ENCODE measurements around the gene RINT1.
"Not testable (repeated sequence)": the region's sequence is repeated elsewhere in the genome, so short reads cannot be mapped to it uniquely, and the experiment has no call there.

The RINT1 gene

DNA sequence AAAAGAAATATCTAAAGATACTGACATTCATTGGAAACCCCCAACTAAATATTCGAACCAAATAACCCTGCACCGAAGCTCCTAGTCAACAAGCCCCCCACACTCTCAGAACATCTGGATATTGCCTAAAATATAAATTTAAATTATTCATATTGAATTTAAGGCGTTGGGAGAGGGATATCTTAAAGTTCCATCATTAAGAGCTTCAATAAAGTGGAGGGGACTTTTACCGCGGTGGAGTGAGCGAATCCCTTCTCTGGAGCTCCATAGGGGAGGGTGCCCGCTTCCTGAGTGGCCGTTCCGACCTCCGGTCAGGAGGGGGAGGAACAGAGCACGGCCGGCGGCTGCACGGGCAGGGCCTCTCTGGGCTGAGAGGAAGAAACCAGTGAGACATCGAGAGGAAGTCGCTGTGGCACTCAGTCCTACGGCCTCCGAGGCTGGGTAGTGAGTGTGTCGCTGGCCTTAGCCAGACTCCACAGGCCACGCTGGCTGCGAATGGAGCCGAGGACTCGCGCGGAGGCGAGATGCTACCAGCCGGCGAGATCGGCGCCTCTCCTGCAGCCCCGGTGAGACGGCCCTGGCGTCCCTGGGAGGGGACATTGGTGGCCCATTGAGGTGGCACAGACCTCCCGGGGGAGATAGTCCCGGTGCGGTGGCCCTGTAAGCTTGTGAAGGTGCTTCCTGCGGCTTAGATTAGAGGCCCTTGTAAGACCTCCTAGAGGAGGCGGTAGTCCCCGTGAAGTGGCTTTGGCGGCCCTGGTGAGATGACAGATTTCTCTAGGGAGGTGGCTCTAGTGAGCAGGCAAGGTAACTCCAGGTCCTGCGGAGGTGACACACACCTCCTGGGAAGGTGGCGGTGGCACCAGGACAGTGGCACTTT is at the start of gene RINT1:
TSS of gene RINT1 (plus strand) at position 410 of the 880 bp plus-strand sequence. CDS start at position 525, 115 bp downstream.
- DNase-seq = peak; percentile 94

DNA sequence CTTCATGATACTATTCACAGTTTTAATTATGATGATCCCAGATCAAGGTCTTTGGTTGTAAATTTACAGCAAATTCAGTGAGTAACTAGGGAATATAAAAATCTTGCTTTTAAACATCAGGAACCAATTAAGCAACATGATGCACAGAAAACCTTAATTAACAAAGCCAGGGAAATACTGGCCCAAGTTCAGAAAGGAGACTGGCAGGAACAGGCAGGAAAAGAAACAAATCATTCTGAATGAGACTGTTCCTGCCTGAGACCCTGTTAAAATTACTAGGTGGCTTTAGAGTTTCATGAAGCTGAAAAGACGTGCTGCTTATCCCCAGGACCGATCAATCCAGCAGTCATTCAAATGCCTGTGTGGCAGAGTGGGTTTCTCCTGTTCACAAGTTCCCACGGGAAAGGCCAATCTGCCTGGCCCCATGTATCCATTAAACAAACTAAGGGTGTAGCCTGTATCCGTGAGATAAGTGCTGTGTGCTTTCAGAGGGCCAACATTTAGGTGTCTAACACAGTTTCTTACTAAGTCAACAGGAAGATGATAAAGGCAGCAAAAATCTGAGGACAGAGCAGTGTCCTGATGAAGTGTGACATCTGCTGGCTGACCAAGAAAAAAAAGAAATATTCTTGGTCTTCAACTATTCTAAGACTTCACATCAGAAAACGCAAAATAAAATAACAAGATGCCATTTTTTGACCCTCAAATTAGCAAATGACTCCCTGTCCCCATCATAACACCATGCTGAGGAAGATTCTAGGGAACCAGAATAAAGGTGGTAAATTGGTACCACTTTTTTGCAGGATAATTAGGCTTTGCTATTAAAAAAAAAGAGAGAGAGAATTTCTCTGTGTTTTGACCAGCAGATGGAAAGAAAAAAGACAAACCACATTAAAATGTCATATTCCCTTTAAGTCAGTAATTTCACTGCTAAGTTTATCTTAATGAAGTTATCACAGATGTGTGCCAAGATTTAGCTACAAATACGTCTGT is 44.1 kb upstream of the RINT1 start:
- no peak for DNase-seq

DNA sequence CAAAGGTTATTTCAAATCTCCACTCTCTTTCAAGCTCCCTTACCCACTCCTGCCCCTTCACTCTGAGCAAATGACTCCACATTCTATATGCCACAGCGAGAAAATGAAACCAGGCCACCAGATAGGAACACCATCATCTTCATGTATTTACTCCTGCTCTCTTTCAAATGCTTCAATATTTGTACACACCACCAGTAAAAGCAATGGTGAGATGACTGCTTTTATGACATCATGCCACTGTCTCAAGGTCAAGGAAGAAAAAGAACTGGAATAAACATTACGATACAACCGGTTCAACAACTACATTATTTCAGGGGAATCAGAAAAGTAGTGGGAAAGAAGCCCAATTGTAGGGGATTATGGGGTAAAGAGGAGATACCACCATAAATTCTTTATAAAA is 42.6 kb upstream of the RINT1 start:
- DNase-seq = no peak

DNA sequence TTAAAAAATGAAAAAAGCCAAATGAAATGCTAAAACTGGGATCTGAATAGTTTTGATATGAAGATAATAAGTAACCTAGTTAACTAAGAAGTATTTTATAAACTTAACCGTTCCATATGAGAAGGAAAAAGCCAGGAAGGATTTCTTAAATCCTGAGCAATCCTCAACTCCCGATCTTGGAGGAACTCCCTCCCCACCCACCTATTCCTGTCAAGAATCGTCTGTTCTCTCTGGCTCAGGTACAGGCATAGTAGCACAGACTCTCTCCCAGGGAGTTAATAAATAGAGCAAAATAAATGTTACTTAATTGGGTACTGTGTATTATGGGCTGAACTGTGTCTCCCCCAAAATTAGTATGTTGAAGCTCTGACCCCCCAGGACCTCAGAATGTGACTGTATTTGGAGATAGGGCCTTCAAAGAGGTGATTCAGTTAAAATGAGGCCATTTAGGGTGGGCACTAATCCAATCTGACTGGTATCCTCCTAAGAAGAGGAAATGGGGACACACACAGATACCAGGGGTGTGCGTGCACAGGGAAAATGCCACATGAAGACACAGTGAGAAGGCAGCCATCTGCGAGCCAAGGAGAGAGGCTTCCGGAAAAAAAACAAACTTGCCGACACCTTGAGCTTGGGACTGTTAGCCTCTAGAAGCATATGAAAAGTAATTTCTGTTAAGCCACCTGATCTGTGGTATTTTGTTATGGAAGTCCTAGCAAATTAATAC is 38.6 kb upstream of the RINT1 start:
- no peak for DNase-seq

- no peak for DNase-seq
Measured at GRCh38 chr7:105493923-105494315, 38.1 kb upstream of the RINT1 start.

- DNase-seq = no peak
Measured at GRCh38 chr7:105496521-105496920, 35.5 kb upstream of the RINT1 start.

DNA sequence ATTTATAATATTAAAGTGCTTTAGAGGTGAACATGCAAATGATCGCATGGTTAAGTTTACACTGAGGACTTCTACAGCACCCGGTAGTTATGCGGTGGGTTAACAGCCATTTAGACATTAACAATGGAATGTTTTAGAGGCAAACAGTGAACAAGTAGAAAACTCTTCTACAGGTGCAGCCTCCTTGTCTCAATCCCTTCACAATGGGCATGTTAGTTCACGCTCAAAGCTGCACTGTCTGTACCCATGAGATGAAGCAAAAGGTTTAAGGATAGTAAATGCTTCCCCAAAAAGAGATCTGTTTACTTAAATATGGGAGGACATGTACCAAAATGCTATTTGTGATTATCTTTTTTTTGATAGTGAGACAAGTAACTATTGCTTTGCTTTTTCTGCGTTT is 35.0 kb upstream of the RINT1 start:
- DNase-seq = no peak

DNA sequence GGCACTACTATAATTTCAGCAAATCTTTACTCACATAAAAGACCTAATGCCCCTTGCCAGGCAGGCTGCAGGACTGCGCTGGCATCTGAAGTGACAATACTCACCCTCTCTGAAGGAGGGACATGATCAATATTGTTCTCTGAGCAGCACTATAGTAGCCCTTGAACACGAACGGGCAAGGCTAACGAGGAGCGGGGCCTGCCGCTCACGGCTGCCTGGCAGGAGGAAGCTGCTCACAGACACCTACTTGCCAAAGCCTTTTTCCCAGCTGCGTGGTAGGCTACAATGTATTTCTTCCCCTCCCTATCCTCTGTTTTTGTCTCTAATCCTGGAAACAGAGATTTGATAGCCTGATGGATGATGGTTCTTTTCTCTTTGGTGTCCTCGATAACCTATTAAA is 29.8 kb upstream of the RINT1 start:
- no peak for DNase-seq

- no peak for DNase-seq
Measured at GRCh38 chr7:105512415-105512814, 19.6 kb upstream of the RINT1 start.

- no peak for DNase-seq
Measured at GRCh38 chr7:105512926-105513526, 19.0 kb upstream of the RINT1 start.

- DNase-seq = not testable (repeated sequence)
Measured at GRCh38 chr7:105515610-105516009, 16.4 kb upstream of the RINT1 start.

DNA sequence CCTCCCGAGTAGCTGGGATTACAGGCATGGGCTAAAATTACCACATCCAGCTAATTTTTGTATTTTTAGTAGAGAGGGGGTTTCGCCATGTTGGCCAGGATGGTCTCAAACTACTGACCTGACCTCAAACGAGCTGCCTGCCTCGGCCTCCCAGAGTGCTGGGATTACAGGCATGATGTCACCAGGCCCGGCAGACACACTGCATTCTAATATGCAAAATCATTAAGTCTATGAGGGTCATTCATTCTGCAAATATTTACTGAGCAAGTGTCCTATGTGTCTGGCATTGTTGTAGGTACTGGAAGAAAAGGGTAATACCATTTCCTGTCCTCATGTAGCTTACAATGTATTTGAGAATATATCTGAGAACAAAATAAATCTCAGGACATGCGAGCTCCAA is 12.6 kb upstream of the RINT1 start:
- no peak for DNase-seq

GRCh38 chr7:105520620-105521019 is 11.4 kb upstream of the RINT1 start:
- DNase-seq = not testable (repeated sequence)

- DNase-seq = peak; percentile 69
Measured at GRCh38 chr7:105521027-105521716, 10.8 kb upstream of the RINT1 start.

DNA sequence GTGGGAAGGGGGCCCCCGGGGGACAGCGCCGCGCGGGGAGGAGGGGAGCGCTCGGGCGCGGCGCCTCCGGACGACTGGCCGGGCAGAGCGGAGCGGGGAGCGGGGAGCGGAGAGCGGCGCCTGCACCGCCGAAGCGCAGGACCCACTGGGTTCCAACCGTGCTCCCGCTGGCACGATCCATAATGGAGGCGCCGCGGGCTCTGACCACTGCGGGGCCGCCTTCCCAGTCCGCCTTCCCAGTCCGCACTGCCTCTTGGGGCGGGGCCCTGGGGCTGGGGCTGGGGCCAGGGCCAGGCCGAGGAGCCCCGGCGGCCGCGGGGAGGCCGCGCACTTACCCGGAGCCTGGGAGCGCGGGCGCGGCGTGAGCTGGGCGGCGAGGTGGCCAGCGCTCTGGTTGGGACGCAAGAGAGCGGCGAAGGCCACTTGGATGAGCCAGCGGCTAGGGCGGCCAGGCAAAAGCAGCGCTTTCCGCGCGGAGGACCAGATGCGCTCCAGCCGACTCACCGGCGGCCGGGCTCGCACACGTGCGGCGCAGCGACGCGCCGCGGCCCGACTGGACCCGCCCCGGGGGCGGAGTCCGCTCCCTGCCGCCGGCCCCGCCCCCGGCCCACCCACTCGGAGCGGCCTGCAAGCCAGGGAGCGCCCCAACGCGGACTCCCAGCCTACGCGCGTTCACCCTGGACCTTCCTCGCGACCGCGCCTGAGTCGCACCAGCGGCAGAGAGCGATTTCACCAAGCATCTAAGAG is 10.1 kb upstream of the RINT1 start, which contains the start of gene PUS7:
TSS of gene PUS7 (minus strand) at position 555 of the 747 bp plus-strand sequence. CDS start 13,759 bp downstream, outside the sequence.
- DNase-seq = peak; percentile 87

DNA sequence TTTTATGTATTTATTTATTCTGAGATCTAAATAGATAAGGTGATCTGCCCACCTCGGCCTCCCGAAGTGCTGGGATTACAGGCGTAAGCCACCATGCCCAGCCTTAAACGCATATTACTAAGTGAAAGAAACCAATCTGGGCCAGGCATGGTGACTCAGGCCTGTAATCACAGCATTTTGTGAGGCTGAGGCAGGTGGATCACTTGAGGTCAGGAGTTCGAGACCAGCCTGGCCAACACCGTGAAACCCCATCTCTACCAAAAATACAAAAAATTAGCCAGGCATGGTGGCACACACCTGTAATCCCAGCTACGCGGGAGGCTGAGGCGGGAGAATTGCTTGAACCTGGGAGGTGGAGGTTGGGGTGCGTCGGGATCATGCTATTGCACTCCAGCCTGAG is 7.6 kb upstream of the RINT1 start:
- DNase-seq = not testable (repeated sequence)

- no peak for DNase-seq
Measured at GRCh38 chr7:105524840-105525239, 7.2 kb upstream of the RINT1 start.

DNA sequence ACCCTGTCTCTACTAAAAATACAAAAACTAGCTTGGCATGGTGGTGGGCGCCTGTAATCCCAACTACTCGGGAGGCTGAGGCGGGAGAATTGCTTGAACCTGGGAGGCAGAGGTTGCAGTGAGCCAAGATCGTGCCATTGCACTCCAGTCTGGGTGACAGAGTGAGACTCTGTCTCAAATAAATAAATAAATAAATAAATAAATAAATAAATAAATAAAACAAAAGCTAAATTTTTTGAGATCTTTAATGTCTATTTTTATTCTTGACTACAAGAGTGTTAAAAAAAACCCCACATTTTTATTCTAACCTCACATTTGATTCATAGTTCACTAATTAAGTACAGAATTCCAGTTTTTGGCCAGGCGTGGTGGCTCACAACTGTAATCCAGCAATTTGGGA is 4.3 kb upstream of the RINT1 start:
- not testable (repeated sequence) for DNase-seq

DNA sequence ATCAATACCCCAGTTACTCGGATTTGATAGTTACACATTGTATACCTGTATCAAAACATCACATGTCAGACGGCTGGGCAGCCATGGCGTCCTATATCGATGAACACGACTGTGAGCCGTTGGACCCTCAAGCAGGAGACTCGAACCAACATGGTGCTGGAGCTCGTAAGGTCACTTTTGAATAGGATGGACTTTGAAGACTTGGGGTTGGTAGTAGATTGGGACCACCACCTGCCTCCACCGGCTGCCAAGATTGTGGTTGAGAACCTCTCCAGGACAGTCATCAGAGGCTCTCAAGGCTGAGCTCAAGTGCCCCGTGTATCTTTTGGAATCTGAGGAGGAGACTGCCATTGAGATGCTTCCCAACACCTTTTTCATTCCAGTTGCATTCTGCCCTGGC is 1.9 kb upstream of the RINT1 start:
- DNase-seq = no peak

DNA sequence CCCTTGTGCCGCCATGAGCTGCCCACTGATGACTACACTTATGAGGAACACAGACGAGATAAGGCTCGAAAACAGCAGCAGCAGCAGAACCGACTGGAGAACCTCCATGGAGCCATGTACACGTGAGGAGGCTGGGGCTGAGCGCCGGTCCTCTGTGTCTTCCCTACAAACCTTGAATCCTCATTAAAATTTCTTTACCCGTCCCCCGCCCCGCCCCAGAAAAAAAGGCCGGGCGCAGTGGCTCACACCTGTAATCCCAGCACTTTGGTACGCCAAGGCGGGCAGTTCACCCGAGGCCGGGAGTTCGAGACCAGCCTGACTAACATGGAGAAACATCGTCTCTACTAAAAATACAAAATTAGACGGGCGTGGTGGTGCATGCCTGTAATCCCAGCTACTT is 1.5 kb upstream of the RINT1 start:
- DNase-seq = no peak
